HT-29 (cell line): ENCODE measurements around the gene SRRM3. TPM values are rescaled to one million over a fixed set of nuclear protein-coding genes. Genes with fewer than 3 reads are reported as not detected.
"Not testable (repeated sequence)": the region's sequence is repeated elsewhere in the genome, so short reads cannot be mapped to it uniquely, and the experiment has no call there.

Experiments
- DNase-seq: peaks from one replicate; pipeline ENCODE4 v3.0.0-alpha.2; 2015; ENCODE audit warnings: low spot score
- total RNA-seq: library from RNA; depleted of rRNA; stranded (reverse); fragments of >200 nt; shearing (Covaris generic); gene quantifications from 2 replicates; pipeline ENCODE4 v1.2.3, GENCODE V29; 2014

SRRM3 gene
- total RNA-seq, 1 experiment from 2014 or later: 0.05 TPM

- no peak for DNase-seq
These were observed 60.2 kb downstream of the SRRM3 start for GRCh38 chr7:76261931-76262330.

GRCh38 chr7:76262683-76263402, 61.1 kb downstream of the SRRM3 start:
- DNase-seq: peak; percentile 87

- no peak for DNase-seq
These were observed 63.6 kb downstream of the SRRM3 start for GRCh38 chr7:76265299-76265698.

GRCh38 chr7:76267107-76267893, 65.6 kb downstream of the SRRM3 start:
- DNase-seq: no peak

GRCh38 chr7:76267894-76268183, 66.1 kb downstream of the SRRM3 start:
- DNase-seq: no peak

- DNase-seq: no peak
These were observed 66.7 kb downstream of the SRRM3 start for GRCh38 chr7:76268376-76268775.

GRCh38 chr7:76269895-76270294, 68.2 kb downstream of the SRRM3 start:
- DNase-seq: no peak

GRCh38 chr7:76271384-76271783, 69.7 kb downstream of the SRRM3 start:
- DNase-seq: not testable (repeated sequence)

- no peak for DNase-seq
These were observed 70.4 kb downstream of the SRRM3 start for GRCh38 chr7:76272142-76272541.

- DNase-seq: no peak
These were observed 71.3 kb downstream of the SRRM3 start for GRCh38 chr7:76272851-76273497.

- DNase-seq: no peak
These were observed 71.8 kb downstream of the SRRM3 start for GRCh38 chr7:76273503-76273902.

GRCh38 chr7:76278540-76278939, 76.8 kb downstream of the SRRM3 start:
- no peak for DNase-seq

- no peak for DNase-seq
These were observed 78.7 kb downstream of the SRRM3 start for GRCh38 chr7:76280408-76280807.

GRCh38 chr7:76281006-76281705, 79.5 kb downstream of the SRRM3 start:
- no peak for DNase-seq

- DNase-seq: no peak
These were observed 80.1 kb downstream of the SRRM3 start for GRCh38 chr7:76281706-76282343.

GRCh38 chr7:76282344-76283253, 80.9 kb downstream of the SRRM3 start:
- no peak for DNase-seq

- no peak for DNase-seq
These were observed 81.8 kb downstream of the SRRM3 start for GRCh38 chr7:76283254-76284159.

GRCh38 chr7:76285604-76286374, 84.1 kb downstream of the SRRM3 start:
- DNase-seq: no peak
